Measurements from ENCODE around the gene PLXNB3. TPM values are rescaled to one million over a fixed set of nuclear protein-coding genes. Genes with fewer than 3 reads are reported as not detected.

The PLXNB3 gene
- total RNA-seq, 3 donors from 2014 or later = 12.3 to 17.9 (median 13.4) TPM

GRCh38 chrX:153819384-153820040 lies 55.5 kb downstream of the PLXNB3 start:
- no peak for DNase-seq (ENCODE audit: low spot score in 2 of 2)
- Histone ChIP-seq H3K27me3 (peaks cover 0 to 70% of the 10 kb centered on the region in 2 donors), H3K9me3 (peaks cover 0 to 3% of the 10 kb centered on the region in 2 donors), H3K4me1 (no peaks in the 10 kb centered on the region), H3K27ac (no peak overlapping the region), H3K4me3 (peak overlapping the region; percentile 37 to 65 (median 51)), H3K36me3 (no peaks in the 10 kb centered on the region)
- intact Hi-C loops (cut with DNase I; ENCODE audit: low total_unique reads) = no loop called here
- TF ChIP-seq CTCF (IDR thresholded peaks at IDR 0.05) = no peak
- TF ChIP-seq POLR2A (IDR thresholded peaks at IDR 0.05) = no peak
- TF ChIP-seq POLR2AphosphoS5 (IDR thresholded peaks at IDR 0.05) = no peak

- H3K4me3 ChIP-seq = no peak overlapping the region
- intact Hi-C loops (cut with DNase I; ENCODE audit: low total_unique reads) = no loop called here
- DNase-seq (ENCODE audit: low spot score in 2 of 2) = no peak
- peaks cover 0 to 3% of the 10 kb centered on the region in 2 donors for H3K9me3 ChIP-seq
- no peaks in the 10 kb centered on the region for H3K36me3 ChIP-seq
- H3K4me1 ChIP-seq = no peaks in the 10 kb centered on the region
- TF ChIP-seq POLR2AphosphoS5 (IDR thresholded peaks at IDR 0.05) = no peak
- no peak for TF ChIP-seq POLR2A (IDR thresholded peaks at IDR 0.05)
- TF ChIP-seq CTCF (IDR thresholded peaks at IDR 0.05) = no peak
- H3K27ac ChIP-seq = no peak overlapping the region
- peaks cover 0 to 75% of the 10 kb centered on the region in 2 donors for H3K27me3 ChIP-seq
These were observed 56.6 kb downstream of the PLXNB3 start for GRCh38 chrX:153820601-153821000.

- H3K27ac ChIP-seq = no peak overlapping the region
- no peak overlapping the region for H3K4me3 ChIP-seq
- peaks cover 0 to 78% of the 10 kb centered on the region in 2 donors for H3K27me3 ChIP-seq
- intact Hi-C loops (cut with DNase I; ENCODE audit: low total_unique reads) = no loop called here
- H3K4me1 ChIP-seq = no peaks in the 10 kb centered on the region
- DNase-seq (ENCODE audit: low spot score in 2 of 2) = no peak
- peaks cover 0 to 3% of the 10 kb centered on the region in 2 donors for H3K9me3 ChIP-seq
- TF ChIP-seq POLR2AphosphoS5 (IDR thresholded peaks at IDR 0.05) (no peak), POLR2A (IDR thresholded peaks at IDR 0.05) (no peak), CTCF (IDR thresholded peaks at IDR 0.05) (no peak)
- H3K36me3 ChIP-seq = no peaks in the 10 kb centered on the region
These were observed 57.0 kb downstream of the PLXNB3 start for GRCh38 chrX:153821066-153821465.

- Histone ChIP-seq H3K27me3 (peaks cover 0 to 75% of the 10 kb centered on the region in 2 donors), H3K36me3 (no peaks in the 10 kb centered on the region), H3K27ac (no peak overlapping the region), H3K4me3 (no peak overlapping the region), H3K4me1 (no peaks in the 10 kb centered on the region), H3K9me3 (no peaks in the 10 kb centered on the region)
- no peak for TF ChIP-seq POLR2AphosphoS5 (IDR thresholded peaks at IDR 0.05)
- TF ChIP-seq CTCF (IDR thresholded peaks at IDR 0.05) = no peak
- TF ChIP-seq POLR2A (IDR thresholded peaks at IDR 0.05) = no peak
- no peak for DNase-seq (ENCODE audit: low spot score in 2 of 2)
- intact Hi-C loops (cut with DNase I; ENCODE audit: low total_unique reads) = no loop called here
These were observed 60.3 kb downstream of the PLXNB3 start for GRCh38 chrX:153824348-153824747.

- no peak for DNase-seq (ENCODE audit: low spot score in 2 of 2)
- no peaks in the 10 kb centered on the region for H3K36me3 ChIP-seq
- no peaks in the 10 kb centered on the region for H3K4me1 ChIP-seq
- no peaks in the 10 kb centered on the region for H3K9me3 ChIP-seq
- intact Hi-C loops (cut with DNase I; ENCODE audit: low total_unique reads) = no loop called here
- no peak overlapping the region for H3K27ac ChIP-seq
- peaks cover 5 to 75% of the 10 kb centered on the region in 2 donors for H3K27me3 ChIP-seq
- no peak overlapping the region for H3K4me3 ChIP-seq
- TF ChIP-seq POLR2A (IDR thresholded peaks at IDR 0.05) (no peak), CTCF (IDR thresholded peaks at IDR 0.05) (no peak), POLR2AphosphoS5 (IDR thresholded peaks at IDR 0.05) (no peak)
These were observed 61.0 kb downstream of the PLXNB3 start for GRCh38 chrX:153825042-153825441.

Other genes starting within 250 kb of the PLXNB3 start
- gene ATP2B3, start 246.6 kb upstream of the PLXNB3 start, total RNA-seq = not detected
- 10 to 100 TPM; 23.9 to 42.6 (median 39.7) TPM for gene CCNQ, start 165.1 kb upstream of the PLXNB3 start, total RNA-seq
- gene DUSP9, start 117.0 kb upstream of the PLXNB3 start, total RNA-seq = under 1 TPM in 2 of 3 donors, not detected in 1; 0.33 to 0.73 TPM
- 1 to 10 TPM in 1 of 3 donors, under 1 TPM in 2; 0.48 to 1.3 (median 0.73) TPM for gene PNCK, start 90.4 kb upstream of the PLXNB3 start, total RNA-seq
- gene SLC6A8, start 76.3 kb upstream of the PLXNB3 start, total RNA-seq = 10 to 100 TPM in 2 of 3 donors, 1 to 10 TPM in 1; 7.6 to 40.8 (median 18.4) TPM
- gene BCAP31, start 39.9 kb upstream of the PLXNB3 start, total RNA-seq = 100 to 1,000 TPM; 120 to 245 (median 129) TPM
- gene ABCD1, start 39.4 kb upstream of the PLXNB3 start, total RNA-seq = 10 to 100 TPM; 10.2 to 27.8 (median 10.5) TPM
- 1 to 10 TPM in 2 of 3 donors, under 1 TPM in 1; 0.33 to 1.5 (median 1.3) TPM for gene SRPK3, start 16.8 kb downstream of the PLXNB3 start, total RNA-seq
- gene IDH3G, start 30.1 kb downstream of the PLXNB3 start, total RNA-seq = 10 to 100 TPM; 75.4 to 91.5 (median 76.5) TPM
- gene SSR4, start 30.4 kb downstream of the PLXNB3 start, total RNA-seq = 100 to 1,000 TPM; 112 to 252 (median 182) TPM
- gene PDZD4, start 66.3 kb downstream of the PLXNB3 start, total RNA-seq = 1 to 10 TPM in 2 of 3 donors, under 1 TPM in 1; 0.80 to 5.6 (median 2.9) TPM
- gene L1CAM, start 121.9 kb downstream of the PLXNB3 start, total RNA-seq = 1 to 10 TPM in 1 of 3 donors, under 1 TPM in 2; 0.29 to 1.8 (median 0.66) TPM
- gene AVPR2, start 140.4 kb downstream of the PLXNB3 start, total RNA-seq = 1 to 10 TPM in 2 of 3 donors, under 1 TPM in 1; 0.44 to 5.9 (median 5.3) TPM
- gene ARHGAP4, start 162.0 kb downstream of the PLXNB3 start, total RNA-seq = 10 to 100 TPM; 18.4 to 21.5 (median 19.8) TPM
- 10 to 100 TPM; 57.7 to 81.0 (median 79.2) TPM for gene NAA10, start 170.8 kb downstream of the PLXNB3 start, total RNA-seq
- gene RENBP, start 180.4 kb downstream of the PLXNB3 start, total RNA-seq = 10 to 100 TPM in 1 of 3 donors, 1 to 10 TPM in 2; 6.6 to 50.7 (median 6.9) TPM
- 10 to 100 TPM; 20.2 to 23.0 (median 22.6) TPM for gene HCFC1, start 207.6 kb downstream of the PLXNB3 start, total RNA-seq
- 10 to 100 TPM in 1 of 3 donors, 1 to 10 TPM in 2; 7.6 to 10.9 (median 8.2) TPM for gene TMEM187, start 208.5 kb downstream of the PLXNB3 start, total RNA-seq